ENCODE results near the gene TECTB. TPM values are rescaled to one million over a fixed set of nuclear protein-coding genes. Genes with fewer than 3 reads are reported as not detected.

The TECTB gene
- total and polyA plus RNA-seq, 8 donors = not detected

GRCh38 chr10:112332509-112333228, 49.5 kb downstream of the TECTB start:
- intact Hi-C loops (cut with DNase I) = no loop called here

DNA sequence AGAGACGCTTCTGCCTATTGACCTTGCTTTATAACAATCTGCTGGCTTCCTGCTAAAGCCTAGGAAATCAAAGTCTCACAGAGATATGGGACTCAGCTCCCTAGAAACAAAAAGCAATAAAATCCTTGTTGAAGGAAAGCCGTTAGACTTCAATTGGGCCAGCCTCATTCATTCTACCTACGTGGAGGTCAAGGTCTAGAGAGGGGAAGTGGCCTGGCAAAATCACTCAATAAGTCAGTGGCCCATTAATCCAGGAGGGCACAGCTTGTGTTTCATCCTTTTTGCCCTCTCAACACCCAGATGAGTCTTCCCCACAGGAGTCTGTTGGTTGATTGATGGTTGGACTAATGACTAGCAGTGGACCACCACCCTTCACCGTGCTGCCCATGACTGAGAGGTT, 50.3 kb downstream of the TECTB start:
- Histone ChIP-seq H3K9me3 (no peaks in the 10 kb centered on the region), H3K27me3 (no peaks in the 10 kb centered on the region), H3K4me1 (no peaks in the 10 kb centered on the region), H3K27ac (peak overlapping the region in 1 of 4 donors; percentile 16), H3K36me3 (no peaks in the 10 kb centered on the region), H3K4me3 (no peak overlapping the region)
- 55 to 56% methylated on average over 4 of the region's 4 CpGs for WGBS, 2 donors
- intact Hi-C loops (cut with DNase I) = no loop called here
- FAIRE-seq (no peak), ATAC-seq (no peak), DNase-seq (no peak)
- no peak for TF ChIP-seq CTCF (IDR thresholded peaks at IDR 0.05)

More at GRCh38 chr10:112332509-112333228, 49.5 kb downstream of the TECTB start:
- TF ChIP-seq CTCF (IDR thresholded peaks at IDR 0.05) = no peak
- ATAC-seq = peak; percentile 52 to 79 (median 69)
- DNase-seq = peak; percentile 36 to 88 (median 76)
- no peaks in the 10 kb centered on the region for H3K9me3 ChIP-seq
- no peaks in the 10 kb centered on the region for H3K4me1 ChIP-seq
- WGBS, 2 donors = 19 to 28% methylated on average over 5 of the region's 5 CpGs
- no peak overlapping the region for H3K4me3 ChIP-seq
- peak overlapping the region in 3 of 4 donors; percentile 0 to 21 (median 16) for H3K27ac ChIP-seq
- no peaks in the 10 kb centered on the region for H3K27me3 ChIP-seq
- no peak for FAIRE-seq
- H3K36me3 ChIP-seq = no peaks in the 10 kb centered on the region

- no peaks in the 10 kb centered on the region for H3K36me3 ChIP-seq
- peak in 1 of 4 donors; percentile 46 for ATAC-seq
- DNase-seq = no peak
- no peak overlapping the region for H3K4me3 ChIP-seq
- peak; percentile 29 for FAIRE-seq
- H3K4me1 ChIP-seq = no peaks in the 10 kb centered on the region
- H3K27me3 ChIP-seq = no peaks in the 10 kb centered on the region
- WGBS, 2 donors = 44 to 59% methylated on average over 5 of the region's 5 CpGs
- intact Hi-C loops (cut with DNase I) = no loop called here
- no peak for TF ChIP-seq CTCF (IDR thresholded peaks at IDR 0.05)
- no peaks in the 10 kb centered on the region for H3K9me3 ChIP-seq
- no peak overlapping the region for H3K27ac ChIP-seq
Measured at GRCh38 chr10:112335111-112335867, 52.1 kb downstream of the TECTB start.

DNA sequence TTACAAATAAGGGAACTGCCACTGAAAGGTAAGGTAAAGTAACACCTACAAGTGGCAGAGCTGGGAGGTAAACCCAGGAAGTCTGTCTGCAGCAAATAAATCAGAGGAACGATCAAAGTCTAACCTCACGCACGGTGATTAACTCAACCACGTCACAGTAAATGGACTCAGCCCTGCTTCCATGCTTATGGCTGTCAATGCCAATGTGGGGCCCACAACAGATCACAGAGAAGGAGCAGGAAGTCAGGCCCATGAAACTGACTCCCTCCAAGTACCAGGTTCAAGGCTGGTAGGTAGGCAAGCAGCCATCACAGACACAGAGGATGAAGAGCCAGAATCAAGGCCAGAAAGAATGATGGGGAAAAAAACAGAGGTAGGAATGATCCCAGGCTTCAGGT, 52.7 kb downstream of the TECTB start:
- no peak for DNase-seq
- WGBS, 2 donors = 25 to 26% methylated on average over 4 of the region's 4 CpGs
- no peak for FAIRE-seq
- Histone ChIP-seq H3K27ac (no peak overlapping the region), H3K4me1 (no peaks in the 10 kb centered on the region), H3K9me3 (no peaks in the 10 kb centered on the region), H3K27me3 (no peaks in the 10 kb centered on the region), H3K36me3 (no peaks in the 10 kb centered on the region), H3K4me3 (no peak overlapping the region)
- no peak for TF ChIP-seq CTCF (IDR thresholded peaks at IDR 0.05)
- ATAC-seq = peak in 2 of 4 donors; percentile 25 to 40
- intact Hi-C loops (cut with DNase I) = no loop called here

Measured in pancreas (tissue), 10 donors.